ENCODE measurements around the gene PNPLA5.

DNA sequence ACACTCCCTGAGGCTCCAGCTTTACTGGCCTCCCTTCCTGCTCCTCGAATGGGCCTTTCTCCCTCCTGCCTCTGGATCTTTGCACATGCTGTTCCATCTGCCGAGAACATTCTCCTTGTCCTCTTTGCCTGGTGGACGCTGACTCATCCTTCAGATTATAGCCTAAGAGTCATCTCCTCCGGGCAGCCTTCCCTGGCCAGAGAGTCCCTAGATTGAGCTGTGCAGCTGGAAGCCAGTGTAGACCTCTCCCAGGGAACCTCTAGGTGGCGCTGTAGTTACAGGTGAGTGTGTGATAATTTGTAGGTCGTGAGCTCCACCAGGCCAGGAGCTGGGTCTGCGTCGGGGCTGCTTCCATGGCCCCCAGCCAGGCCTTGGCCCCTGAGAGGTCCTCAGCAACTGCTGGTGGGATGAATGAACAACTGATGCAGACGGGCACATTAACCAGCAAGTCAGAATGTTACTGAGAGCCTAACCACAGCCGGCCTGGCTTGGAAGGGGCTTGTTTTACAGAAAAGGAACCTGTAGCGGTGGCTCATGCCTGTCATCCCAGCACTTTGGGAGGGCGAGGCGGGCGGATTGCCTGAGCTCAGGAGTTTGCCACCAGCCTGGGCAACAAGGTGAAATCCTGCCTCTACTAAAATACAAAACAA, 8.7 kb downstream of the PNPLA5 start:
- TF ChIP-seq ATF7 (IDR thresholded peaks at IDR 0.05) (no peak), ATF7 (CRISPR knock-in tag; IDR thresholded peaks at IDR 0.05) (no peak), ZSCAN5A (CRISPR knock-in tag; IDR thresholded peaks at IDR 0.05; ENCODE audit: borderline replicate concordance) (no peak), KLF15 (CRISPR knock-in tag; IDR thresholded peaks at IDR 0.05; ENCODE audit: borderline replicate concordance) (no peak), BHLHE40 (IDR thresholded peaks at IDR 0.05; ENCODE audit: low read length) (no peak), TOE1 (CRISPR knock-in tag; IDR thresholded peaks at IDR 0.05) (no peak), PHF5A (CRISPR knock-in tag; IDR thresholded peaks at IDR 0.05; ENCODE audit: low read depth, unreplicated experiment) (no peak), JARID2 (CRISPR knock-in tag; IDR thresholded peaks at IDR 0.05; ENCODE audit: insufficient replicate concordance) (no peak)

Data from HepG2 (cell line).